Tibial artery (tissue), 4 donors: Measurements from ENCODE around the gene WARS2.

Source experiments
- DNase-seq, 2 donors: peaks; one replicate each; pipeline ENCODE4 v3.0.0-alpha.2; 2019
- H3K27ac ChIP-seq, 2 donors: fragments of 200-600 bp; sonication (generic) in 1 of 2; 1 replicate in 1 of 2; 2 replicates in 1 of 2; pipeline ENCODE4 v1.5.1; 2018 to 2019; ENCODE audit warnings: mild to moderate bottlenecking in 1 of 2
- H3K27me3 ChIP-seq, 2 donors: fragments of 200-600 bp; sonication (generic) in 1 of 2; one replicate each; pipeline versions ENCODE4 v1.5.1 to v1.6.0; 2016 to 2019
- H3K36me3 ChIP-seq, 3 donors: fragments of 200-600 bp; sonication (generic) in 2 of 3; one replicate each; pipeline ENCODE4 v1.5.1; 2016 to 2019; ENCODE audit warnings: mild to moderate bottlenecking in 2 of 3
- H3K4me1 ChIP-seq, 4 donors: fragments of 200-600 bp; sonication (generic) in 2 of 4; 1 replicate in 3 of 4; 2 replicates in 1 of 4; pipeline ENCODE4 v1.5.1; 2016 to 2019
- H3K4me3 ChIP-seq, 2 donors: fragments of 200-600 bp; sonication (generic) in 1 of 2; 1 replicate in 1 of 2; 2 replicates in 1 of 2; pipeline ENCODE4 v1.5.1; 2018 to 2019; ENCODE audit warnings: mild to moderate bottlenecking in 2 of 2
- H3K9me3 ChIP-seq, 3 donors: fragments of 200-600 bp; sonication (generic) in 1 of 3; one replicate each; pipeline ENCODE4 v1.5.1; 2016 to 2019
- CTCF ChIP-seq, 2 experiments: fragments of 200-600 bp in 1 of 2; fragments of 450-650 bp in 1 of 2; IDR thresholded peaks; one replicate each; pipeline ENCODE4 v1.5.1; 2017 to 2019; ENCODE audit warnings: antibody characterized with exemption in 2 of 2, mild to moderate bottlenecking in 1 of 2, moderate library complexity in 1 of 2
- intact Hi-C: fragments of 100-400 bp; cut with DNase I; formaldehyde crosslinking; loops from one replicate; pipeline ENCODE4 v1.15.0; 2023; ENCODE audit warnings: low total_unique reads

WARS2 gene

GRCh38 chr1:118995312-118996016 lies 145.0 kb downstream of the WARS2 start:
- Histone ChIP-seq H3K9me3 (no peaks in the 10 kb centered on the region), H3K27ac (no peak overlapping the region), H3K27me3 (peaks cover 0 to 22% of the 10 kb centered on the region in 2 donors), H3K36me3 (no peaks in the 10 kb centered on the region), H3K4me1 (peaks cover 0 to 12% (median 7%) of the 10 kb centered on the region in 4 donors), H3K4me3 (no peak overlapping the region)
- DNase-seq, result no peak
- TF ChIP-seq CTCF (IDR thresholded peaks at IDR 0.05), result no peak
- intact Hi-C loops, result no loop called here

- Histone ChIP-seq H3K27ac (no peak overlapping the region), H3K27me3 (peaks cover 0 to 18% of the 10 kb centered on the region in 2 donors), H3K4me1 (peaks cover 0 to 21% (median 9%) of the 10 kb centered on the region in 4 donors), H3K4me3 (no peak overlapping the region), H3K9me3 (no peaks in the 10 kb centered on the region), H3K36me3 (no peaks in the 10 kb centered on the region)
- no peak for DNase-seq
- intact Hi-C loops, result no loop called here
- TF ChIP-seq CTCF (IDR thresholded peaks at IDR 0.05), result no peak
Measured at GRCh38 chr1:118993700-118994026, 146.8 kb downstream of the WARS2 start.

- Histone ChIP-seq H3K27ac (no peak overlapping the region), H3K9me3 (no peaks in the 10 kb centered on the region), H3K27me3 (peaks cover 0 to 12% of the 10 kb centered on the region in 2 donors), H3K4me1 (peaks cover 0 to 21% (median 9%) of the 10 kb centered on the region in 4 donors), H3K4me3 (no peak overlapping the region), H3K36me3 (no peaks in the 10 kb centered on the region)
- no peak for DNase-seq
- intact Hi-C loops, result no loop called here
- no peak for TF ChIP-seq CTCF (IDR thresholded peaks at IDR 0.05)
Measured at GRCh38 chr1:118992868-118993699, 147.4 kb downstream of the WARS2 start.

GRCh38 chr1:118992237-118992825 lies 148.1 kb downstream of the WARS2 start:
- intact Hi-C loops, result no loop called here
- H3K27ac ChIP-seq, result no peak overlapping the region
- TF ChIP-seq CTCF (IDR thresholded peaks at IDR 0.05), result no peak
- H3K4me3 ChIP-seq, result no peak overlapping the region
- no peak for DNase-seq
- no peaks in the 10 kb centered on the region for H3K9me3 ChIP-seq
- no peaks in the 10 kb centered on the region for H3K36me3 ChIP-seq
- H3K4me1 ChIP-seq, result peaks cover 0 to 21% (median 9%) of the 10 kb centered on the region in 4 donors
- peaks cover 0 to 4% of the 10 kb centered on the region in 2 donors for H3K27me3 ChIP-seq

GRCh38 chr1:118991448-118991847 lies 149.0 kb downstream of the WARS2 start:
- intact Hi-C loops, result no loop called here
- Histone ChIP-seq H3K4me3 (no peak overlapping the region), H3K27me3 (peaks cover 0 to 1% of the 10 kb centered on the region in 2 donors), H3K9me3 (no peaks in the 10 kb centered on the region), H3K36me3 (no peaks in the 10 kb centered on the region), H3K27ac (peak overlapping the region in 1 of 2 donors; percentile 95), H3K4me1 (peaks cover 0 to 21% (median 9%) of the 10 kb centered on the region in 4 donors)
- no peak for DNase-seq
- TF ChIP-seq CTCF (IDR thresholded peaks at IDR 0.05), result no peak
